Trophoblast cell (in vitro differentiated cells and primary cell): ENCODE results near the gene CEP131.
"Not testable (repeated sequence)": the region's sequence is repeated elsewhere in the genome, so short reads cannot be mapped to it uniquely, and the experiment has no call there.

Source experiments
- DNase-seq, 2 donors: peaks; one replicate each; pipeline ENCODE4 v3.0.0-alpha.2; 2016
- H2AFZ ChIP-seq: 2 replicates; pipeline ENCODE4 v1.6.1; 2013; ENCODE audit warnings: low read length, moderate library complexity, mild to moderate bottlenecking; ENCODE audit not compliant: insufficient read depth, poor library complexity
- H2AK5ac ChIP-seq: 2 replicates; pipeline ENCODE4 v1.6.1; 2013; ENCODE audit warnings: mild to moderate bottlenecking, low read length
- H2BK120ac ChIP-seq: 2 replicates; pipeline ENCODE4 v1.6.1; 2013; ENCODE audit warnings: low read length, mild to moderate bottlenecking, moderate library complexity; ENCODE audit not compliant: insufficient read depth, poor library complexity
- H2BK12ac ChIP-seq: 2 replicates; pipeline ENCODE4 v1.6.1; 2013; ENCODE audit warnings: mild to moderate bottlenecking, low read length, moderate library complexity
- H2BK5ac ChIP-seq: 2 replicates; pipeline ENCODE4 v1.6.1; 2013; ENCODE audit warnings: low read length, low read depth, moderate library complexity, mild to moderate bottlenecking; ENCODE audit not compliant: poor library complexity
- H3K14ac ChIP-seq: 2 replicates; pipeline ENCODE4 v1.6.1; 2013; ENCODE audit warnings: mild to moderate bottlenecking, low read length
- H3K18ac ChIP-seq: 2 replicates; pipeline ENCODE4 v1.6.1; 2013; ENCODE audit warnings: mild to moderate bottlenecking, low read length
- H3K23ac ChIP-seq: 2 replicates; pipeline ENCODE4 v1.6.1; 2013; ENCODE audit warnings: low read length
- H3K27ac ChIP-seq: 2 replicates; pipeline ENCODE4 v1.5.1; 2013; ENCODE audit warnings: low read depth, mild to moderate bottlenecking, inconsistent platforms, low read length, moderate library complexity
- H3K27me3 ChIP-seq: 2 replicates; pipeline ENCODE4 v1.6.1; 2013; ENCODE audit warnings: inconsistent platforms, mild to moderate bottlenecking, low read length, moderate library complexity; ENCODE audit not compliant: insufficient read depth
- H3K36me3 ChIP-seq, 2 experiments: 1 replicate in 1 of 2; 2 replicates in 1 of 2; pipeline ENCODE4 v1.6.1; 2013; ENCODE audit warnings: low read length in 2 of 2, mild to moderate bottlenecking in 2 of 2, moderate library complexity in 1 of 2; ENCODE audit not compliant: insufficient read depth in 2 of 2, control insufficient read depth in 1 of 2
- H3K4ac ChIP-seq: 2 replicates; pipeline ENCODE4 v1.6.1; 2013; ENCODE audit warnings: low read depth, mild to moderate bottlenecking, low read length, moderate library complexity
- H3K4me1 ChIP-seq, 2 experiments: 1 replicate in 1 of 2; 2 replicates in 1 of 2; pipeline ENCODE4 v1.6.1; 2013; ENCODE audit warnings: low read length in 2 of 2, mild to moderate bottlenecking in 2 of 2, moderate library complexity in 1 of 2; ENCODE audit not compliant: insufficient read depth in 2 of 2, control insufficient read depth in 1 of 2
- H3K4me2 ChIP-seq: 2 replicates; pipeline ENCODE4 v1.6.1; 2013; ENCODE audit warnings: inconsistent platforms, mild to moderate bottlenecking, low read length, moderate library complexity
- H3K4me3 ChIP-seq: 2 replicates; pipeline ENCODE4 v1.5.1; 2013; ENCODE audit warnings: mild to moderate bottlenecking, low read depth, low read length, inconsistent platforms
- H3K79me1 ChIP-seq: one replicate; pipeline ENCODE4 v1.6.1; 2013; ENCODE audit warnings: low read length
- H3K79me2 ChIP-seq: 2 replicates; pipeline ENCODE4 v1.6.1; 2013; ENCODE audit warnings: low read length, mild to moderate bottlenecking; ENCODE audit not compliant: control insufficient read depth, insufficient read depth, poor library complexity
- H3K9ac ChIP-seq: 2 replicates; pipeline ENCODE4 v1.6.1; 2013; ENCODE audit warnings: mild to moderate bottlenecking, low read length
- H3K9me3 ChIP-seq: 2 replicates; pipeline ENCODE4 v1.6.1; 2013; ENCODE audit warnings: low read depth, mild to moderate bottlenecking, control low read depth, inconsistent platforms, low read length; ENCODE audit not compliant: insufficient read depth
- H4K12ac ChIP-seq: 2 replicates; pipeline ENCODE4 v1.6.1; 2013; ENCODE audit warnings: low read depth, mild to moderate bottlenecking, low read length, moderate library complexity
- H4K8ac ChIP-seq: 2 replicates; pipeline ENCODE4 v1.6.1; 2013; ENCODE audit warnings: low read depth, mild to moderate bottlenecking, low read length, moderate library complexity
- H4K91ac ChIP-seq: one replicate; pipeline ENCODE4 v1.6.1; 2013; ENCODE audit warnings: low read depth, mild to moderate bottlenecking, low read length, moderate library complexity
- WGBS: extraction: QIAGEN DNeasy Blood & Tissue Kit; methylation state at CpG from one replicate; pipeline ENCODE4 v1.1.7; 2013; ENCODE audit warnings: missing lambda C conversion rate; ENCODE audit not compliant: insufficient read length, insufficient coverage; ENCODE audit errors: extremely low coverage; 5-methylcytosine and 5-hydroxymethylcytosine counted together

The CEP131 gene

GRCh38 chr17:81227630-81228029 is 4.9 kb upstream of the CEP131 start:
- not testable (repeated sequence) for H3K23ac ChIP-seq, H4K8ac ChIP-seq, H2BK5ac ChIP-seq, H2BK12ac ChIP-seq, H4K91ac ChIP-seq, H3K9me3 ChIP-seq, H3K4me1 ChIP-seq, H3K27ac ChIP-seq, H3K79me2 ChIP-seq, H3K18ac ChIP-seq, H3K79me1 ChIP-seq, H2AFZ ChIP-seq, H2AK5ac ChIP-seq, H3K4me3 ChIP-seq, DNase-seq, H3K4ac ChIP-seq, H2BK120ac ChIP-seq, H3K14ac ChIP-seq, H3K27me3 ChIP-seq, H3K4me2 ChIP-seq, H4K12ac ChIP-seq, H3K9ac ChIP-seq
- H3K36me3 ChIP-seq = peaks cover 25 to 28% of the 10 kb centered on the region in 2 experiments
- no CpG with 5 or more reads among the region's 2 CpGs for WGBS

GRCh38 chr17:81223762-81224130 is 981 bp upstream of the CEP131 start:
- WGBS = no CpG with 5 or more reads among the region's 11 CpGs
- peaks cover 4 to 11% of the 10 kb centered on the region in 2 experiments for H3K36me3 ChIP-seq

GRCh38 chr17:81222620-81222905 is 202 bp downstream of the CEP131 start:
- Histone ChIP-seq H2BK5ac (peak overlapping the region; percentile 18), H4K12ac (peak overlapping the region; percentile 46), H3K14ac (peak overlapping the region; percentile 71), H3K9me3 (no peaks in the 10 kb centered on the region), H3K4me3 (peak overlapping the region; percentile 88), H3K4me1 (peaks cover 7 to 12% of the 10 kb centered on the region in 2 experiments), H3K4ac (no peak overlapping the region), H3K18ac (peak overlapping the region; percentile 69), H3K27ac (no peak overlapping the region), H4K91ac (peak overlapping the region; percentile 71), H2BK120ac (peak overlapping the region; percentile 55), H2AFZ (peak overlapping the region; percentile 97), H3K9ac (peak overlapping the region; percentile 71), H3K79me1 (peaks cover 5% of the 10 kb centered on the region), H3K36me3 (peaks cover 4 to 9% of the 10 kb centered on the region in 2 experiments), H3K27me3 (no peaks in the 10 kb centered on the region), H3K23ac (no peak overlapping the region), H3K4me2 (peak overlapping the region; percentile 92), H2AK5ac (no peak overlapping the region), H3K79me2 (peaks cover 6% of the 10 kb centered on the region), H4K8ac (peak overlapping the region; percentile 48), H2BK12ac (no peak overlapping the region)
- WGBS = no CpG with 5 or more reads among the region's 30 CpGs
- DNase-seq = no peak

More at GRCh38 chr17:81223762-81224130, 981 bp upstream of the CEP131 start:
- Histone ChIP-seq H3K23ac (no peak overlapping the region), H4K91ac (no peak overlapping the region), H3K79me2 (peaks cover 6% of the 10 kb centered on the region), H3K18ac (no peak overlapping the region), H3K4me1 (peaks cover 7 to 12% of the 10 kb centered on the region in 2 experiments), H2BK5ac (no peak overlapping the region), H3K4ac (no peak overlapping the region), H3K4me3 (no peak overlapping the region), H3K4me2 (peak overlapping the region; percentile 65), H4K8ac (no peak overlapping the region), H3K79me1 (peaks cover 5% of the 10 kb centered on the region), H4K12ac (no peak overlapping the region), H3K14ac (no peak overlapping the region), H2BK120ac (no peak overlapping the region), H2AK5ac (no peak overlapping the region), H3K27ac (no peak overlapping the region), H3K27me3 (no peaks in the 10 kb centered on the region), H2BK12ac (no peak overlapping the region), H2AFZ (peak overlapping the region; percentile 68), H3K9me3 (no peaks in the 10 kb centered on the region), H3K9ac (no peak overlapping the region)
- peak; percentile 36 to 61 for DNase-seq

GRCh38 chr17:81221842-81222619 is 734 bp downstream of the CEP131 start:
- Histone ChIP-seq H3K36me3 (peaks cover 4 to 9% of the 10 kb centered on the region in 2 experiments), H3K14ac (peak overlapping the region; percentile 71), H3K4me2 (peak overlapping the region; percentile 92), H3K79me1 (peaks cover 5% of the 10 kb centered on the region), H2BK12ac (no peak overlapping the region), H3K23ac (no peak overlapping the region), H2AK5ac (no peak overlapping the region), H3K4me1 (peaks cover 7 to 12% of the 10 kb centered on the region in 2 experiments), H2AFZ (peak overlapping the region; percentile 97), H3K9ac (peak overlapping the region; percentile 71), H4K91ac (peak overlapping the region; percentile 71), H2BK5ac (no peak overlapping the region), H3K79me2 (peaks cover 6% of the 10 kb centered on the region), H3K4me3 (peak overlapping the region; percentile 88), H4K12ac (no peak overlapping the region), H3K27ac (no peak overlapping the region), H3K18ac (peak overlapping the region; percentile 69), H3K4ac (no peak overlapping the region), H2BK120ac (no peak overlapping the region), H4K8ac (peak overlapping the region; percentile 48), H3K9me3 (no peaks in the 10 kb centered on the region), H3K27me3 (no peaks in the 10 kb centered on the region)
- DNase-seq = peak in 1 of 2 donors; percentile 10
- WGBS = no CpG with 5 or more reads among the region's 24 CpGs
